GM13976 (cell line): ENCODE results near the gene CYTH1.

Experiments
- DNase-seq: peaks from one replicate; pipeline ENCODE4 v3.0.0; 2012; ENCODE audit warnings: low spot score
- in situ Hi-C: fragments of 300-500 bp; cut with MboI; formaldehyde crosslinking; loops from one replicate; pipeline ENCODE4 v1.12.0; 2022; ENCODE audit warnings: low sequenced_read_pairs, mixed read lengths, inconsistent platforms; ENCODE audit not compliant: unreplicated experiment
- TF ChIP-seq, protein P1 (sequence below): IDR thresholded peaks from 2 replicates; pipeline ENCODE4 v1.5.1; 2012; ENCODE audit warnings: borderline replicate concordance, mild to moderate bottlenecking; ENCODE audit not compliant: insufficient read depth; ENCODE audit errors: extremely low read depth, missing control alignments, control extremely low read depth

Gene CYTH1

GRCh38 chr17:78693346-78694083 is 88.6 kb downstream of the CYTH1 start:
- in situ Hi-C loops = no loop called here
- TF ChIP-seq, protein P1, sequence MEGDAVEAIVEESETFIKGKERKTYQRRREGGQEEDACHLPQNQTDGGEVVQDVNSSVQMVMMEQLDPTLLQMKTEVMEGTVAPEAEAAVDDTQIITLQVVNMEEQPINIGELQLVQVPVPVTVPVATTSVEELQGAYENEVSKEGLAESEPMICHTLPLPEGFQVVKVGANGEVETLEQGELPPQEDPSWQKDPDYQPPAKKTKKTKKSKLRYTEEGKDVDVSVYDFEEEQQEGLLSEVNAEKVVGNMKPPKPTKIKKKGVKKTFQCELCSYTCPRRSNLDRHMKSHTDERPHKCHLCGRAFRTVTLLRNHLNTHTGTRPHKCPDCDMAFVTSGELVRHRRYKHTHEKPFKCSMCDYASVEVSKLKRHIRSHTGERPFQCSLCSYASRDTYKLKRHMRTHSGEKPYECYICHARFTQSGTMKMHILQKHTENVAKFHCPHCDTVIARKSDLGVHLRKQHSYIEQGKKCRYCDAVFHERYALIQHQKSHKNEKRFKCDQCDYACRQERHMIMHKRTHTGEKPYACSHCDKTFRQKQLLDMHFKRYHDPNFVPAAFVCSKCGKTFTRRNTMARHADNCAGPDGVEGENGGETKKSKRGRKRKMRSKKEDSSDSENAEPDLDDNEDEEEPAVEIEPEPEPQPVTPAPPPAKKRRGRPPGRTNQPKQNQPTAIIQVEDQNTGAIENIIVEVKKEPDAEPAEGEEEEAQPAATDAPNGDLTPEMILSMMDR = no peak
- DNase-seq = no peak

- DNase-seq = no peak
- TF ChIP-seq, protein P1 = no peak
- in situ Hi-C loops = no loop called here
These were observed 89.5 kb downstream of the CYTH1 start for GRCh38 chr17:78692460-78693010.

DNA sequence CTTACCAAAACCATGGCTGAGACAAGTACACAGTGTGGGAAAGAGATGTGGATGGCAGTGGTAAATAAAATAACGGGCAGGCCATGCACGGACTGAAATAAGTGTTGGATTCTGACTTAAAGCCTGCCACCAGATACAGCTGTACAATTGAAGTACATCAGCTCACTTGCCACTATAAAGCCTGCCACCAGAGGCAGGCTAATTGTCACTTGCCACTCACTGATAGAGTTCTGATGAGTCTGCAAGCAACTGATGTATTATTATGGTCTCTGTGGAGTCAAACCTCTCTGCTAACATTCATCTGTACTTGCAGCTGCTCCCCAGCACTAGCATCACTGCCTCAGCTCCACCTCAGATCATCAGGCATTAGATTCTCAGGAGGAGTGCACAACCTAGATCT is 93.0 kb downstream of the CYTH1 start:
- in situ Hi-C loops = no loop called here
- TF ChIP-seq, protein P1 = no peak
- no peak for DNase-seq

GRCh38 chr17:78687944-78688343 is 94.1 kb downstream of the CYTH1 start:
- in situ Hi-C loops = no loop called here
- DNase-seq = no peak
- TF ChIP-seq, protein P1 = no peak

- DNase-seq = no peak
- in situ Hi-C loops = no loop called here
- TF ChIP-seq, protein P1 = no peak
These were observed 94.9 kb downstream of the CYTH1 start for GRCh38 chr17:78687125-78687524.

DNA sequence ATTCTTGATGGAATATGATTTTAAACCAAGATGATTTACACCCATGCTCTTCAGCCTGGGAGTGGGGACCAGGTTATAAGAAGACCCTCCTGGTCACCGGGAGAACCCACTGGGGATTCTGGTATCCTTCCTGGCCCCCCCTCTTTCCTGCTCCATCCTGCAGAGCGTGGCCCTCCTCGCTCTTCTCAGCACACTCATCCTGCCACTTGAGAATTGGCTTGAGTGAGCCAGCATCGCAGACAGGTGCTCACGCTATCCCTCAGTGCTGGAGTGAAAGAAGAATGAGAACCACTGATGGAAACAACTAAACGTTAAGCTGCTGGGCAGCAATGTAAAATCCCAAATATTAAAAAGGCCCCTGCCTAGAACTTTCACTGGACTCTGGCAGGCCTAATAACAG is 98.0 kb downstream of the CYTH1 start:
- TF ChIP-seq, protein P1 = no peak
- DNase-seq = no peak
- in situ Hi-C loops = no loop called here

DNA sequence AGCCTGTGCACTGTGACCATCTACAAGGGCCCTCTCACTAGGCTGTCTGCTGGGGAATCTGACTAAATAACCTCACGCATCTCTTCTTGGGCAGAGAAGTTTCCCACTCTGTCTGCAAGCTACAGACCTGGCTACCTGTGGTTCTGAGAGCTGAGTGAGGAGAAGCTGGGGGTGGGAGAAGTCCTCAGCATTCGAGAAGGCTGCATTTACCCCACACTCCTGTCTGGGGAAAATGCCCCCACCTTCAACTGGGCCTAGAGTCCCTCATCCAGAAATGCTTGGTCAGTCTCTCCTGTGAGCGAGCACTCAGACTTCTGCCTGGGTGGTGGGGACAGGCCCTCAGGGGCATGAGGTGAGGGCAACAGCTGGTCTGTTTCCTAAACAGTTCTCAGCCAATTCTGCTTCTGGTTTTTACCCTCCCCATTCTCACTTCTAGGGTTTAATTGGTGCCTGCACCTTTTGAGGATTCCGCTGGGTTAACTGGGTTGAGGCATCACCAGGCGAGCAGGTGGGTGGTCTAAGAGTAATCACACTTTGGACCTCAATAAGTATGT is 98.6 kb downstream of the CYTH1 start:
- DNase-seq = no peak
- in situ Hi-C loops = no loop called here
- TF ChIP-seq, protein P1 = no peak
